Thoracic aorta endothelial cell (primary cell): Measurements from ENCODE around the gene PFKFB3. TPM values are rescaled to one million over a fixed set of nuclear protein-coding genes. Genes with fewer than 3 reads are reported as not detected.

Source experiments
- small RNA-seq: library from RNA; depleted of rRNA; stranded (forward); fragments of <200 nt; gene quantifications from one replicate; pipeline ENCODE3, GENCODE V24; 2012
- total RNA-seq: library from RNA; depleted of rRNA; stranded (reverse); fragments of >200 nt; gene quantifications from 2 replicates; pipeline ENCODE4 v1.2.3, GENCODE V29; 2012

PFKFB3 gene
- 25.9 and 42.4 TPM in 2 replicates for total RNA-seq

DNA sequence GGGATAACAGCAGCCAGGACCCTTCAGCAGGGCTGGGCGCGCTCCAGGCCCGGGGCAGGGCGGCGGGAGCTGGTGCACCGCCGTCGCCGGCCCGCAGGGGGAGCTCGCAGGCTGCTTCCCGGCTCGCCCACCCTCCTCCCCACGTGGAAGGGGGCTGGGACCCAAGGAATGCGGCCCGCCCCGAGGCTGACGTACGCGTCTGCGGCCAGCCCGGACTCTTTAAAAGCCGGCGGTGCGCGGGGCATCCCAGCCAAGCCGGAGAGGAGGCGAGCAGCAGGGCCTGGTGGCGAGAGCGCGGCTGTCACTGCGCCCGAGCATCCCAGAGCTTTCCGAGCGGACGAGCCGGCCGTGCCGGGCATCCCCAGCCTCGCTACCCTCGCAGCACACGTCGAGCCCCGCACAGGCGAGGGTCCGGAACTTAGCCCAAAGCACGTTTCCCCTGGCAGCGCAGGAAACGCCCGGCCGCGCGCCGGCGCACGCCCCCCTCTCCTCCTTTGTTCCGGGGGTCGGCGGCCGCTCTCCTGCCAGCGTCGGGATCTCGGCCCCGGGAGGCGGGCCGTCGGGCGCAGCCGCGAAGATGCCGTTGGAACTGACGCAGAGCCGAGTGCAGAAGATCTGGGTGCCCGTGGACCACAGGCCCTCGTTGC, at the start of gene PFKFB3:
Gene PFKFB3, plus strand, starts transcription at position 249 of the 647 bp plus-strand sequence. Its CDS starts 329 bp downstream, at position 578.

Small RNA genes within 50 kb of the gene (small RNA-seq; reads per million reads assigned to genes)
- not detected for gene RF00019

Other genes starting within 250 kb of the PFKFB3 start
- 14.9 and 26.6 TPM in 2 replicates for gene IL15RA, start 225.4 kb upstream of the PFKFB3 start, total RNA-seq
- gene IL2RA, start 140.6 kb upstream of the PFKFB3 start, total RNA-seq, result not detected in 2 replicates
- gene RBM17, start 113.9 kb upstream of the PFKFB3 start, total RNA-seq, result 71.5 and 71.7 TPM in 2 replicates